BJ (cell line): Measurements from ENCODE around the gene PARP6. TPM values are rescaled to one million over a fixed set of nuclear protein-coding genes. Genes with fewer than 3 reads are reported as not detected.

ENCODE experiments used
- CTCF ChIA-PET: fragments of 350-600 bp; formaldehyde crosslinking; extraction: SDS; loops from one replicate; lab custom pipeline; 2021; ENCODE audit warnings: antibody characterized with exemption, inconsistent platforms; lab: Yijun Ruan, JAX
- POLR2A ChIA-PET: fragments of 300-600 bp; sonication (Branson Sonifier 250); formaldehyde crosslinking; extraction: SDS; loops from one replicate; lab custom pipeline; 2021; ENCODE audit warnings: antibody characterized with exemption; lab: Charles Lee
- DNase-seq: peaks from one replicate; pipeline ENCODE4 v3.0.0-alpha.2; 2011; ENCODE audit warnings: low read depth
- H3K27me3 ChIP-seq: 2 replicates; pipeline ENCODE4 v1.6.0; 2011; ENCODE audit warnings: low read length; ENCODE audit not compliant: control insufficient read depth, insufficient read depth
- H3K36me3 ChIP-seq: 2 replicates; pipeline ENCODE4 v1.5.1; 2011; ENCODE audit warnings: low read length; ENCODE audit not compliant: control insufficient read depth, insufficient read depth
- H3K4me3 ChIP-seq: 2 replicates; pipeline ENCODE4 v1.5.1; 2011; ENCODE audit warnings: low read depth, mild to moderate bottlenecking, control low read depth, low read length
- CTCF ChIP-seq: IDR thresholded peaks from 2 replicates; pipeline ENCODE4 v1.5.1; 2011; ENCODE audit warnings: low read depth, mild to moderate bottlenecking, control low read depth, inconsistent platforms, low read length, moderate library complexity; ENCODE audit not compliant: insufficient read depth
- polyA plus RNA-seq: library from polyadenylated mRNA; depleted of rRNA; stranded (reverse); fragments of >200 nt; gene quantifications from 2 replicates; pipeline ENCODE4 v1.2.3, GENCODE V29; 2011

Gene PARP6
- polyA plus RNA-seq, 1 experiment: 73.4 TPM

- CTCF ChIA-PET: interaction anchor here (0.9 to 3.5 kb wide), 3 partner anchors 10 to 17 kb away, joined by 3 to 15 read pairs (median 11); no protein-coding TSS in a partner anchor
- Histone ChIP-seq H3K36me3 (peaks cover 39% of the 10 kb centered on the region), H3K27me3 (no peaks in the 10 kb centered on the region), H3K4me3 (no peak overlapping the region)
- DNase-seq: no peak
- no peak for TF ChIP-seq CTCF
- POLR2A ChIA-PET: no interaction called here
Observed at GRCh38 chr15:72217216-72217615, 55.1 kb downstream of the PARP6 start.

- DNase-seq: no peak
- Histone ChIP-seq H3K36me3 (peaks cover 43% of the 10 kb centered on the region), H3K27me3 (no peaks in the 10 kb centered on the region), H3K4me3 (no peak overlapping the region)
- TF ChIP-seq CTCF: no peak
- CTCF ChIA-PET: interaction anchor here (2.4 to 3.5 kb wide), 2 partner anchors 11 to 16 kb away, joined by 11 to 15 read pairs; no protein-coding TSS in a partner anchor
- POLR2A ChIA-PET: no interaction called here
Observed at GRCh38 chr15:72216079-72216478, 56.3 kb downstream of the PARP6 start.

- ChIA-PET POLR2A (no interaction called here), CTCF (interaction anchor here (1.1 to 4.4 kb wide), 2 partner anchors 8 to 9 kb away, joined by 3 to 17 read pairs; no protein-coding TSS in a partner anchor)
- no peak for TF ChIP-seq CTCF
- no peaks in the 10 kb centered on the region for H3K27me3 ChIP-seq
- no peak overlapping the region for H3K4me3 ChIP-seq
- no peak for DNase-seq
- peaks cover 72% of the 10 kb centered on the region for H3K36me3 ChIP-seq
Observed at GRCh38 chr15:72207558-72208085, 64.7 kb downstream of the PARP6 start.

GRCh38 chr15:72206677-72207000 lies 65.7 kb downstream of the PARP6 start:
- no peak overlapping the region for H3K4me3 ChIP-seq
- H3K36me3 ChIP-seq: peaks cover 77% of the 10 kb centered on the region
- CTCF ChIA-PET: interaction anchor here (0.9 to 1.1 kb wide), 2 partner anchors 8 to 34 kb away, joined by 3 read pairs; no protein-coding TSS in a partner anchor
- TF ChIP-seq CTCF: no peak
- DNase-seq: no peak
- no peaks in the 10 kb centered on the region for H3K27me3 ChIP-seq
- POLR2A ChIA-PET: no interaction called here

GRCh38 chr15:72205896-72206676 lies 66.3 kb downstream of the PARP6 start:
- Histone ChIP-seq H3K4me3 (no peak overlapping the region), H3K27me3 (no peaks in the 10 kb centered on the region), H3K36me3 (peaks cover 78% of the 10 kb centered on the region)
- POLR2A ChIA-PET: no interaction called here
- DNase-seq: no peak
- no peak for TF ChIP-seq CTCF
- CTCF ChIA-PET: interaction anchor here (0.9 kb wide), 1 partner anchor 34 kb away, joined by 3 read pairs; no protein-coding TSS in a partner anchor
